ENCODE data around the gene COPB1. TPM values are rescaled to one million over a fixed set of nuclear protein-coding genes. Genes with fewer than 3 reads are reported as not detected.

Gene COPB1
- total RNA-seq, 1 donor = 221 TPM

DNA sequence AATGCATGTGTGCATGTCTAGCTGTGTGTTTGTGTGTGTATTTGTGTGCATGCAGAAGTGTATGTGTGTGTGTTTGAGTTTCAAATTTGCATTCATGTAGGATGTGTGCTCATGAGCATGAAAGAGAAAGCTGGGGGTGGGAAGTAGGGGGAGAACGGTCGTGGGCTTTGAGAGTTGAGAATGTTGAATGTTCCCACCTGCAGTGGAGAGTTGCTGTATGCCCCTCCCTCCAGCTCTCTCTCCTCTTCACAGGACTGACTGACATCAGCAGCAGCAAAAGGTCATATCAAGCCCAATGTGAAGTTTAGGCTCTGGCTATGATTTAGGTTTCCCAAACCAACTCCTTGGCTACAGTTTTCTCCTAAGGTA, 76.8 kb downstream of the COPB1 start:
- H3K4me3 ChIP-seq (ENCODE audit: low read depth, low read length) = no peak overlapping the region
- no peak for DNase-seq (ENCODE audit: low read depth)
- TF ChIP-seq, protein P1, sequence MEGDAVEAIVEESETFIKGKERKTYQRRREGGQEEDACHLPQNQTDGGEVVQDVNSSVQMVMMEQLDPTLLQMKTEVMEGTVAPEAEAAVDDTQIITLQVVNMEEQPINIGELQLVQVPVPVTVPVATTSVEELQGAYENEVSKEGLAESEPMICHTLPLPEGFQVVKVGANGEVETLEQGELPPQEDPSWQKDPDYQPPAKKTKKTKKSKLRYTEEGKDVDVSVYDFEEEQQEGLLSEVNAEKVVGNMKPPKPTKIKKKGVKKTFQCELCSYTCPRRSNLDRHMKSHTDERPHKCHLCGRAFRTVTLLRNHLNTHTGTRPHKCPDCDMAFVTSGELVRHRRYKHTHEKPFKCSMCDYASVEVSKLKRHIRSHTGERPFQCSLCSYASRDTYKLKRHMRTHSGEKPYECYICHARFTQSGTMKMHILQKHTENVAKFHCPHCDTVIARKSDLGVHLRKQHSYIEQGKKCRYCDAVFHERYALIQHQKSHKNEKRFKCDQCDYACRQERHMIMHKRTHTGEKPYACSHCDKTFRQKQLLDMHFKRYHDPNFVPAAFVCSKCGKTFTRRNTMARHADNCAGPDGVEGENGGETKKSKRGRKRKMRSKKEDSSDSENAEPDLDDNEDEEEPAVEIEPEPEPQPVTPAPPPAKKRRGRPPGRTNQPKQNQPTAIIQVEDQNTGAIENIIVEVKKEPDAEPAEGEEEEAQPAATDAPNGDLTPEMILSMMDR (IDR thresholded peaks at IDR 0.05; ENCODE audit: insufficient read depth, low read length) = no peak

DNA sequence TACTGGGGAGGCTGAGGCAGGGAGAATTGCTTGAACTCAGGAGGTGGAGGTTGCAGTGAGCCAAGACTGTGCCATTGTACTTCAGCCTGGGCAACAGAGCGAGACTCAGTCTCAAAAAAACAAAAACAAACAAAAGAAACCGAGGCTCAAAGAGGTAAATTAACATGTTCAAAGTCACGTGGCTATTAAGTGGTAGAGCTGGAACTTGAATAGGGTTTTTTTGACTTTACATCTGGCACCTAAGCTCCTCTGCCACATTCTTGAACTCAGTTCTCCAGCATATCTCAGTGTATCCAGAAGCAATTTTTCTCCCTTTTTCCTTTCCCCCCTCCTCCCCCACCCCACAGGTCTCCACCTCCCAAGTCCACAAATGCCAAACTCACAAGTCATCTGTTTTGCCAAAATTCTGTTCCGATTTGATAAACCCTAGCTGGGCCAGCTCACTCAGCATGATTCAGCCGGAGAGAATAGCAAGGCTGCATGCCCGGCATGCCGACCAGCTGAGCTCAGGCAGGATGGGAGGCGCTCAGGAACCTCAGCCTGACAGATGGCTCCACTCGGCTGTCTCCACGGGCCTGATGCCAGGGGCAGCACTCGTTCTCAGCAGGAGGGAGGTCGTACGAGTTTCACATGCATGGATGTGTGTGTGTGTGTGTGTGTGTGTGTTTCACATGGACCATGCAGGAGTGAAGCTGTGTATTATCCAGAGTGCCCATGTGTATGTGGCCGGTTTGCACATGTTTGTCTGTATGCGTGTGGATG, 77.4 kb downstream of the COPB1 start:
- DNase-seq (ENCODE audit: low read depth) = peak; percentile 100
- no peak overlapping the region for H3K4me3 ChIP-seq (ENCODE audit: low read depth, low read length)
- TF ChIP-seq, protein P1 (IDR thresholded peaks at IDR 0.05; ENCODE audit: insufficient read depth, low read length) = no peak

DNA sequence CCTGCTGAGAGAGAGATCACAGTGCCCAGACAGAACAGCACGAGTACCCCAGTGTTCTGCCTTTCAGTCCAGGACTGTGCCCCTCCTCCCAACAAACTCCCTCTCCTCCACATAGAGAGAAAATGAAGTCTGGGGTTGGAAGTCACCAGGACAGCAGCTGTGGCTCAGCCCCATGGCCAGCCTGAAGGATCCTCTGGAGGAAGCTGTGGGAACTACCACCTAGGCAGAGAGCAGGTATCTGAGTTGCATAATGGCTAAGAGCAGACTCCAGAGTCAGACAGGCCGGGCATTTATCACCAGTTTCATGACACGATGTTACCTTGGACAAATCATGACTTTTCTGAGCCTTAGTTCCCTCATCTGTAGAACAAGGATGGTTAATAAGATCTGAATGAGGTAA, 79.4 kb downstream of the COPB1 start:
- TF ChIP-seq, protein P1 (IDR thresholded peaks at IDR 0.05; ENCODE audit: insufficient read depth, low read length) = no peak
- H3K4me3 ChIP-seq (ENCODE audit: low read depth, low read length) = no peak overlapping the region
- DNase-seq (ENCODE audit: low read depth) = no peak

DNA sequence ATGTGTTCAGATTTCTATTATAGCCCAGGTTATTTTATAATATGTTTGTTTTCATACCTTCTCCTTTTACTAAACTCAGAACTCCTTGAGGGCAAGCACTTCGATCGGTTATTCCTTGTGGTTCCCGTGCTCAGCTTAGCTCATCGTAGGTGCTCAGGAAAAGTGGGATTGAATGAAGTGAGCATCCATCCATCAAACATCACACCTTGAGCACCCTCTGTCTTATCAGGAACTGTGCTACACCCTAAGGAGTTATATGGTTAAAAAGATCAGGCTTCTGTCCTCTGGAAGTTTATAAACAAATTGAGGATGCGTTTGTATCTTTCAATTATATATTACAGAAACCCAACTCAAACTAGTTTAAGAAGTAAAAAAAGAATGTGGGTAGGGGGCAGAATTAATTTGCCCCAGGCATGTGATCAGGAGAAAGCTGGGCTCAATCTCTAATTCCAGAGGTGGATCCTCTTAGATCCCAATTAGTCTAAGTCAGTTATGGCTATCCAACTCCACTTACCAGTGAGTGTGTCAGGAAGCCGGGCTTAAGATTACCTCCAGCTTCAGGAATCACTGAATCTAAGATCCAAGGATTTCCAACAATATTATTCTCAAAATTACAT, 80.7 kb downstream of the COPB1 start:
- no peak for DNase-seq (ENCODE audit: low read depth)
- H3K4me3 ChIP-seq (ENCODE audit: low read depth, low read length) = no peak overlapping the region
- TF ChIP-seq, protein P1 (IDR thresholded peaks at IDR 0.05; ENCODE audit: insufficient read depth, low read length) = peak; percentile 22

DNA sequence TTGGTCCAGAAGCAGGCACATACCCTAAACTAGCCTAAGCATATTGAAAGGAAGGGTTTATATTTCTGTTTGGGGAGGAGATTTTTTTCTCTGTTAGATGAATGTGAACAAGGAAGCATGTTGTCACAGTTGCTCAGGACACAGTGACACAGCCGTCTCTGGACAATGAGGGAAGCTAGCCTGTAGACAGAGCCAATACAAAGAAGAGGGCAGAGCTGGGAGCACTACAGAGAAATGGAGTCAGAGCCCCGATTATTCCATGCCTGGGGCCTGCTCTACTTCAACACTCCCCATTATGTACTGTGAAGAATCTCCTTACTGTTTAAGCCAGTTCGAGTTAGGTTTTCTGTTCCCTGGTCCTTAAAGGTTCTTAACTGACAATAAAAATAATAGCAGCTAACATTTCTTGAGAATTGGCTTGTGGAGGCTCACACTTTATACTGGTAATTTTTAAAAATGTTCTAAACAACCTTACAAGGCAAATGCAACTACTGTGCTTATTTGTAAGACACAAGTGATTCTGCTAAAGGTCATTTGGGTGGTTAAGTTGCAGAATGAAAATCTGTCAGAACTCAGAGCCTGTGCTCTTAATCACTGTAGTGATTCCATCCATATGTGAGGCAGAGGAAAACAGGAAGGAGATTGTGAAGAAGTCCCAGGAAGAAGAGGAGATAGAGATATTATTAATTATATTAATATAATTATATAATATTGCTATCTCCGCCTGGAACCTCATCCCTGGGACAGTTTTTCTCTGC, 81.8 kb downstream of the COPB1 start:
- TF ChIP-seq, protein P1 (IDR thresholded peaks at IDR 0.05; ENCODE audit: insufficient read depth, low read length) = no peak
- DNase-seq (ENCODE audit: low read depth) = peak; percentile 44
- no peak overlapping the region for H3K4me3 ChIP-seq (ENCODE audit: low read depth, low read length)

DNA sequence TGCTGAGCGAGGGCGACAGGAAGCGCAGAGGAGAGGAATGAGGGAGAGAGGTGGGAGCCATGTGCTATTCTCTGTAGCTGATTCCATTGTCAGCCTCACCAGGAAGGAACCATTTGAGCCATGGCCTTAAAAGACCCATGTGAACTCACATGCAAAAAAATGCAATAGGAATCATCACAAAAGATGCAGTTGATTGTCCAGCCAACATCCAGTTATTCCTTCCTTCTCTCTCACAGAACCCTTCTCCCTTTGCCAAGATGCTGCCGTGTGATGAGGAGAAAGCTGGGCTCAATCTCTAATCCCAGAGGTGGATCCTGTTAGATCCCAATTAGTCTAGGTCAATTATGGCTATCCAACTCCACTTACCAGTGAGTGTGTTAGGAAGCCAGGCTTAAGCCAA, 82.4 kb downstream of the COPB1 start:
- TF ChIP-seq, protein P1 (IDR thresholded peaks at IDR 0.05; ENCODE audit: insufficient read depth, low read length) = no peak
- DNase-seq (ENCODE audit: low read depth) = peak; percentile 69
- no peak overlapping the region for H3K4me3 ChIP-seq (ENCODE audit: low read depth, low read length)
